HG03066 (cell line): Measurements from ENCODE around the gene ASCC1.
"Not testable (repeated sequence)": the region's sequence is repeated elsewhere in the genome, so short reads cannot be mapped to it uniquely, and the experiment has no call there.

Experiments used
- ATAC-seq: cut with Tn5 transposase; IDR thresholded peaks from one replicate; pipeline ENCODE4 v1.9.1; 2021; ENCODE audit warnings: low read depth; ENCODE audit not compliant: unreplicated experiment

The ASCC1 gene

GRCh38 chr10:72249176-72249862 is 33.2 kb upstream of the ASCC1 start:
- peak; percentile 7 for ATAC-seq

GRCh38 chr10:72248468-72249151 is 32.5 kb upstream of the ASCC1 start:
- ATAC-seq, result peak; percentile 87

- ATAC-seq, result no peak
Observed at GRCh38 chr10:72245949-72246525, 30.0 kb upstream of the ASCC1 start.

GRCh38 chr10:72244573-72245038 is 28.5 kb upstream of the ASCC1 start:
- no peak for ATAC-seq

- no peak for ATAC-seq
Observed at GRCh38 chr10:72243822-72244437, 27.9 kb upstream of the ASCC1 start.

- no peak for ATAC-seq
Observed at GRCh38 chr10:72242675-72243074, 26.6 kb upstream of the ASCC1 start.

- no peak for ATAC-seq
Observed at GRCh38 chr10:72241691-72242252, 25.7 kb upstream of the ASCC1 start.

GRCh38 chr10:72240371-72240770 is 24.3 kb upstream of the ASCC1 start:
- no peak for ATAC-seq

- no peak for ATAC-seq
Observed at GRCh38 chr10:72239409-72239808, 23.3 kb upstream of the ASCC1 start.

- ATAC-seq, result no peak
Observed at GRCh38 chr10:72238392-72239175, 22.5 kb upstream of the ASCC1 start.

- no peak for ATAC-seq
Observed at GRCh38 chr10:72235544-72236279, 19.6 kb upstream of the ASCC1 start.

GRCh38 chr10:72234560-72235095 is 18.6 kb upstream of the ASCC1 start:
- no peak for ATAC-seq

- ATAC-seq, result no peak
Observed at GRCh38 chr10:72233621-72234020, 17.5 kb upstream of the ASCC1 start.

- no peak for ATAC-seq
Observed at GRCh38 chr10:72229261-72230251, 13.5 kb upstream of the ASCC1 start.

- no peak for ATAC-seq
Observed at GRCh38 chr10:72228318-72228751, 12.3 kb upstream of the ASCC1 start.

GRCh38 chr10:72227826-72228225 is 11.8 kb upstream of the ASCC1 start:
- ATAC-seq, result no peak

- ATAC-seq, result no peak
Observed at GRCh38 chr10:72226418-72227027, 10.4 kb upstream of the ASCC1 start.

GRCh38 chr10:72224191-72224590 is 8.1 kb upstream of the ASCC1 start:
- ATAC-seq, result not testable (repeated sequence)
